Cardiac fibroblast (primary cell): ENCODE measurements around the gene PDE9A.
"Not testable (repeated sequence)": the region's sequence is repeated elsewhere in the genome, so short reads cannot be mapped to it uniquely, and the experiment has no call there.

Source experiments
- DNase-seq, 2 donors: peaks; one replicate each; pipeline versions ENCODE4 v3.0.0 to v3.0.0-alpha.2; 2010; ENCODE audit warnings: low read depth in 2 of 2
- H3K4me3 ChIP-seq, 2 donors: replicated peaks in 1 of 2; 1 replicate in 1 of 2; 2 replicates in 1 of 2; pipeline ENCODE4 v1.5.1; 2011; ENCODE audit warnings: low read depth in 2 of 2, low read length in 2 of 2, mild to moderate bottlenecking in 2 of 2, moderate library complexity in 1 of 2
- TF ChIP-seq, protein P1 (sequence below): IDR thresholded peaks from one replicate; pipeline ENCODE4 v1.5.1; 2011; ENCODE audit warnings: low read depth, mild to moderate bottlenecking, low read length, inconsistent platforms

Gene PDE9A

DNA sequence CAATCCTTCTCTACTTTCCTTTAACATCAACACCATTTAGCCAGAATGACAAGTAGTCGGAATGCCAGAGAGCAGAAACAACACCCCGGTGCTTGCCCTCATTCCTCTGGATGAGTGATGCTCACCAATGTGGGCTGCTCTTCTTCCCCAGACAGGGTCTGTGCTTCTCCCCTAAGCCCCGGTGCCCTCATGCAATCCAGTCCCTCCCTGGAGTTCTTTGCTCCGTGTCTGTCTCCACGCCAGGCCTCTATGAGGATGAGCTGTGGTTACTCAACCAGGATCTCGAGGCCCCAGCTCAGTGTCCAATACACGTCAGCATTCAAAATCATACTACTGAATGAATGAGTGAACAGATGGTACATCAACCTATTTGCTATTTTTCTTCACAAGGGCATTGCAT is 29.7 kb upstream of the PDE9A start:
- H3K4me3 ChIP-seq, result no peak overlapping the region
- no peak for DNase-seq
- TF ChIP-seq, protein P1, sequence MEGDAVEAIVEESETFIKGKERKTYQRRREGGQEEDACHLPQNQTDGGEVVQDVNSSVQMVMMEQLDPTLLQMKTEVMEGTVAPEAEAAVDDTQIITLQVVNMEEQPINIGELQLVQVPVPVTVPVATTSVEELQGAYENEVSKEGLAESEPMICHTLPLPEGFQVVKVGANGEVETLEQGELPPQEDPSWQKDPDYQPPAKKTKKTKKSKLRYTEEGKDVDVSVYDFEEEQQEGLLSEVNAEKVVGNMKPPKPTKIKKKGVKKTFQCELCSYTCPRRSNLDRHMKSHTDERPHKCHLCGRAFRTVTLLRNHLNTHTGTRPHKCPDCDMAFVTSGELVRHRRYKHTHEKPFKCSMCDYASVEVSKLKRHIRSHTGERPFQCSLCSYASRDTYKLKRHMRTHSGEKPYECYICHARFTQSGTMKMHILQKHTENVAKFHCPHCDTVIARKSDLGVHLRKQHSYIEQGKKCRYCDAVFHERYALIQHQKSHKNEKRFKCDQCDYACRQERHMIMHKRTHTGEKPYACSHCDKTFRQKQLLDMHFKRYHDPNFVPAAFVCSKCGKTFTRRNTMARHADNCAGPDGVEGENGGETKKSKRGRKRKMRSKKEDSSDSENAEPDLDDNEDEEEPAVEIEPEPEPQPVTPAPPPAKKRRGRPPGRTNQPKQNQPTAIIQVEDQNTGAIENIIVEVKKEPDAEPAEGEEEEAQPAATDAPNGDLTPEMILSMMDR, result no peak

DNA sequence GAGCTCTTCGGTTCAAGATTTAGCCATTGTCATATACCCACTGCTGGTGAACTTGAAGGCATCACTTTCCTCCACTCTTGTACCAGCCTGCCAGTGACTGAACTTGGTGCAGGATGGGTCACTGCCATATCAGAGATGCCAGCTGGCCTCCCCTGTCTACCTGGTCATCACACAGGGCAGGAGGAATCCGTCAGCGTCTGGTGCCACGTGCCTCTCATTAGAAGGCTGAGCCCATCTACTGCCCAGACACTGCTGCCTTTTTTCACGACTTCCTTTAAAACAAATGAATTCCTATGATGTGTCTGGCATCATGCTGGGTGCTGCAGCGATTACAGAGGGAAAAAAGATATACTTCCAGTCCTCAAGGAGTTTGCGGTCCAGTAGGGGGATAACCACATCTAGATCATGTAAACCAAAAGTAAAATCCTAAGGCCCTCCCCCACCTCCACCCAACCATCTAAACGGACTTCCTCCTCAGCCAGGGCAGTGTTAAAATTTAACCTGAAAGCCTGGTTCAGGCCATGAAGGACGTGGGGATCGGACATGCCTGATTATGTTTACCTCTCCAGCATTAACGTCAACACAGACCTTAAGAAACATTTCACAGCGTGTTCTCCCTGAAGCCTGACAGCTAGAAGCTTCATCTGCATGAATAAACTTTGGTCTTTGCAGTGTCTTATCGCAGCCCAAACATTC is 29.2 kb upstream of the PDE9A start:
- H3K4me3 ChIP-seq, result no peak overlapping the region
- no peak for DNase-seq
- TF ChIP-seq, protein P1, result no peak

DNA sequence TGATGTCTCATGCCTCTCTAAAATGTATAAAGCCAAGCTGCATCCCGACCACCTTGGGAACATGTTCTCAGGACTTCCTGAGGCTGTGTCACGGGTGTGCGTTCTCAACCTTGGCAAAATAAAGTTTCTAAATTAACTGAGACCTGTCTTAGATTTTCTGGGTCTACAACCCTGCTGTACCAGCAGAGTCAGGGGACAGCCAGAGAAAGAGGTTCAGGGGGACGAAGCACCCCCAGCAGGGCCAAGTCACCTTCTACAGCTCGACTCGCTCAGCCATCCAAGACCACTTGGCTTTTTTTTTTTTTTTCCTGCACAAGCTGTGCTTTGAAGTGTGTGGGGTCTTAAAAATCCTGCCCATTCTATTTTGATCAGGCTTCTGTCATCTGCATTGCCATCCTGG is 28.5 kb upstream of the PDE9A start:
- H3K4me3 ChIP-seq, result no peak overlapping the region
- no peak for DNase-seq
- TF ChIP-seq, protein P1, result no peak

DNA sequence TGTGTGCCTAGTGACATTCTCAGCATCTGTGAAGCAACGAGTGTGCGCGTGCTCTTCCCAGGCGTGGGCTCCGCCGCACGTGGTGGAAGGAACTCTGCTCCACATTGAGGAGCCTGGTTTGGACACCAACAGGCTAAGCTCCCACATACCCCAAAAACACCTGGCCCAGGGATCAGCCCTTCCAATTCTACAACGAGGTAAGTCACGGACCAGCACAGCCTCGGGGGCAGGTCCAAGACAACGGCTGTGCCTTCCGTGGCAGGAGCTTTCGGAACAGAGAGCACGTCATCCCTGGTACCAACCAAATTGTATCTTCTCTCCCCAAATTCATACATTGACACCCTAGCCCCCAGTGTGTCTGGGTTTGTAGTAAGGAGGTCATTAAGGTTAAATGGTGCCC is 27.2 kb upstream of the PDE9A start:
- TF ChIP-seq, protein P1, result no peak
- DNase-seq, result no peak
- H3K4me3 ChIP-seq, result no peak overlapping the region

DNA sequence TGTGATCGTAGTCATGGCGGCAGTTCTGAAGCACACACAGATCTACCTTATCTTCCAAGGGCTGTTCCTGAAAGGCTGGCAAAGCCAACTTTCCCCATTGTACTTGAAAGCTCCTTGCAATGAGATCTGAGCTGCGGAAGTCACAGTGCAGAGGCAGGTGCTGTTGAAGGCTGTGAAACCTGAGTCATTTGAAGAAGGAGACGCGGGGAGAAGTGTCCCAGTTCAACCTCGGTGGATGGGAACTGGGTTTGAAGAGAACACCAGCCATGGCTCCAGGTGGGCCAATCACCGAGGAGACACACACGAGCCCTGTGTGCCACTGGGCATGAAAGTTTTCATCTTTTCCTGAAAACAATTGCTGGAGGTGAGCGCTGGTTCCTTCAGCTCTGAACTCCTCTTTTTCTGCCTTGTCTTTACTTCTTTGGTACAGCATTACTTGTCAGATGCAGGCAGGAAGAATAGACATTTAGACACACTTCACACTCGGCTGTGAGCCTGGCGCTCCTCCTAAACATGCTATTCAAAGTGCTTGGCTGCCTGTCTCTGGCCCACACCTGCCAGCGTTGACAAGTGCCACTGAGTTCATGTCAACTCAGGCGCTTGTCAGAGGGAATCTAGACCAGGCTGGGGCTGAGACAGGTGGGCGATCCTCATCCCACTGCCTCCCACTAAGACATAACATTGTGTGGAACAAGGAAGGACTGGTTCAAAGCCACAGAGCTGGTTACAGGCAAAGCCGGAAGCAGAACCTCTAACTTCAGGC is 25.7 kb upstream of the PDE9A start:
- DNase-seq, result no peak
- no peak overlapping the region for H3K4me3 ChIP-seq
- TF ChIP-seq, protein P1, result no peak

DNA sequence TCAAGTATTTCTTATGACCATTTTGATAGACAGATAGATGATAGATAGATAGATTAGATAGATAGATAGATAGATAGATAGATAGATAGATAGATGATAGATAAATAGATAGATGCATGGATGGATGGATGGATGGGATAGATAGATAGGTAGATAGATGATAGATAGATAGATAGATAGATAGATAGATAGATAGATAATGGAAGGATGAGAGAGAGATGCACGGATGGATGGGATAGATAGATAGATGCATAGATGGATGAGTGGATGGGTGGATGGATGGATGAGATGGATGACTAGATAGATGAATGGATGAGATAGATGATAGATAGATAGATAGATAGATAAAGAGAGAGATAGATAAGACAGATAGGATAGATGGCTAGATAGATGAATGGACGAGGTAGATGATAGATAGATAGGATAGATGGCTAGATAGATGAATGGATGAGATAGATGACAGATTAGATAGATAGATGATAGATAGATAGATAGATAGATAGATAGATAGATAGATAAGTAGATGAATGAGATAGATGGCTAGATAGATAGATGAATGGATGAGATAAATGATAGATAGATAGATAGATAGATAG is 24.9 kb upstream of the PDE9A start:
- not testable (repeated sequence) for DNase-seq, H3K4me3 ChIP-seq

DNA sequence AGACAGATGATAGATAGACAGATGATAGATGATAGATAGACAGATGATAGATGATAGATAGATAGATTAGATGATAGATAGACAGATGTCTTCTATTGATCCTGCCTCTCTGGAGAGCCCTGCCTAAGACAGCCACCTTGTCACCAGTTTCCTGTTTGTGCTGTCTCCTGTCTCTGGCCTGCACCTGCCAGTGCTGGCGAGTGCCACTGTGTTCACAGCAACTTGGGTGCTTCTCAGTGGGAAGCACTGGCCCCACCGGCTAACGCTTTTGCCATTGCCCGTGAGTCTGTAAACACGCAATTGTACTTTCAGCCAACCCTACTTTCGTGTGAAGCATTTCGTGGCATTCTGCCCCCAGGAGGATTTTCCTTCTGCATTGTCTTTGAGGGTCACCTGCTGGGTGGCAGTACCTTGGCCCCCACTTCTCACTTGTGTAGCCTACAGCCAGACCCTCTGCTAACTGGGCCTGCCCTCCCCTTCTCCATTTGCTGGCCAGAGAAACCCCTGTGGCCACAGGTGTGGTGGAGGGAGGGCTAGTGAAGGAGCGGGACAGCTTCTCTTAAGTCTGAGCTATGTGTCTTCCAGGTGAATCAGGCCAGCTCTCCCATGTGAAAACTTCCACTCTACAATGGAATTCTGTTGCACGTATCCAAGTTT is 23.4 kb upstream of the PDE9A start:
- no peak for DNase-seq
- TF ChIP-seq, protein P1, result no peak
- no peak overlapping the region for H3K4me3 ChIP-seq
